Breast epithelium (tissue), 4 donors: ENCODE data around the gene RIMS1. TPM values are rescaled to one million over a fixed set of nuclear protein-coding genes. Genes with fewer than 3 reads are reported as not detected.

Experiments
- DNase-seq, 2 donors: peaks; one replicate each; pipeline ENCODE4 v3.0.0-alpha.2; 2019; ENCODE audit warnings: low spot score in 2 of 2
- H3K27ac ChIP-seq, 2 donors: fragments of 200-600 bp; sonication (generic) in 1 of 2; one replicate each; pipeline ENCODE4 v1.5.1; 2016 to 2019; ENCODE audit warnings: mild to moderate bottlenecking in 1 of 2
- H3K27me3 ChIP-seq, 2 donors: fragments of 200-600 bp; sonication (generic) in 1 of 2; one replicate each; pipeline versions ENCODE4 v1.5.1 to v1.6.0; 2017 to 2019; ENCODE audit warnings: control low read depth in 1 of 2, mild to moderate bottlenecking in 1 of 2
- H3K36me3 ChIP-seq: fragments of 200-600 bp; one replicate; pipeline ENCODE4 v1.5.1; 2019
- H3K4me1 ChIP-seq, 2 donors: fragments of 200-600 bp; sonication (generic); one replicate each; pipeline ENCODE4 v1.5.1; 2016 to 2019; ENCODE audit warnings: control low read depth in 1 of 2
- H3K4me3 ChIP-seq, 3 donors: fragments of 200-600 bp; sonication (generic); 1 replicate in 2 of 3; 2 replicates in 1 of 3; pipeline ENCODE4 v1.5.1; 2016 to 2019; ENCODE audit warnings: mild to moderate bottlenecking in 3 of 3, moderate library complexity in 2 of 3
- H3K9me3 ChIP-seq, 2 donors: fragments of 200-600 bp; sonication (generic) in 1 of 2; one replicate each; pipeline ENCODE4 v1.5.1; 2016 to 2019; ENCODE audit warnings: control low read depth in 1 of 2
- CTCF ChIP-seq, 3 donors: fragments of 450-650 bp; IDR thresholded peaks; one replicate each; pipeline ENCODE4 v1.5.1; 2016 to 2017; ENCODE audit warnings: antibody characterized with exemption in 3 of 3, mild to moderate bottlenecking in 3 of 3, moderate library complexity in 3 of 3
- POLR2A ChIP-seq: fragments of 450-650 bp; IDR thresholded peaks from one replicate; pipeline ENCODE4 v1.6.1; 2016; ENCODE audit warnings: antibody characterized with exemption, mild to moderate bottlenecking, moderate library complexity
- POLR2AphosphoS5 ChIP-seq, 3 donors: sonication (generic); formaldehyde crosslinking; IDR thresholded peaks; one replicate each; pipeline ENCODE4 v1.6.1; 2017; ENCODE audit warnings: antibody characterized with exemption in 3 of 3
- intact Hi-C: fragments of 100-400 bp; cut with DNase I; formaldehyde crosslinking; loops from one replicate; pipeline ENCODE4 v1.15.1; 2023; ENCODE audit warnings: low total_unique reads
- total RNA-seq, 3 donors: library from RNA; depleted of rRNA; stranded (reverse); fragments of >200 nt; gene quantifications; one replicate each; pipeline ENCODE4 v1.1.0, GENCODE V29; 2016

The RIMS1 gene
- total RNA-seq, 3 donors from 2014 or later = 1.3 to 4.0 (median 2.6) TPM

DNA sequence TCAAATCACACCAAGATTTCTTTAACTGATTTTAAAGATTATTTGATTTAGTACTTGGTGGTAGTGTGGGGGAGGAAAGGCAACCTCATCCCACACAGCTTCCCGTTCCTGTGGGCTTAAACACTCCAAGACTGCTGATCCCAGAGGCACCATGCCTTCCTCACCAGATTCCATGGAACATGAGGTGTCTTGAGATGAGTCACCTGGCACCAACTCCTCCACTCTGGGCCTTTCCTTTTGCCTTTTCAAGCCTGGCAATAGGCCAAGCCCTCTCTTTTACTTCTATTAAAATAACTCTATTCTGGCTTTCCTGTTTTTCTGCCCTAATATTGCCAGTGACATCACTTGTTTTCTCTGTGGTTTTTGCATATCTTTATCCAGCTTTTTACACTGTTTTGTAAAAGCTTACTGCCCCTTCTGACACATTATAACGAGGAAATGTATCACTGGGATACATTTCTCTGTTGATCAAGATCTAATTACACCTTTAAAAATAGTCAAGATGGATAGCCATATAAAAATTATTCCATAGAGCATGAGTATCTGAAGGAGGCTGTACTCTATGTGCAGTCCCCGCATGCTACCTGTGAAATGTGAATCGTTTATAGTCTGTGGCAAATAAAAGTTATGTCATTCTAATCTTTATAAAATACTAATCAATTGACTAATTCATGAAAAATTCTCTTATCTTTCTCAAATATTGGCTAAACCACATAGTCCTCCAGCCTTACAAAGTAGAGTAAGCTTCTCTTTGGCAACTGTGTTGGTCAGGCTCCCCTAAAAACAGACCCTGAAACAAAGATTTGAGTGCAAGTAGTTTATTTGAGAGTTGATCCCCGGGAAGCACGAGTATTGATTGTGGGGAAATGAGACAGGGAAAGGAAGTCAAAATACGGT, 477.7 kb downstream of the RIMS1 start:
- intact Hi-C loops = no loop called here
- Histone ChIP-seq H3K36me3 (no peaks in the 10 kb centered on the region), H3K4me1 (no peaks in the 10 kb centered on the region), H3K4me3 (no peak overlapping the region), H3K27me3 (no peaks in the 10 kb centered on the region), H3K9me3 (no peaks in the 10 kb centered on the region), H3K27ac (no peak overlapping the region)
- TF ChIP-seq POLR2A (no peak), POLR2AphosphoS5 (IDR thresholded peaks at IDR 0.05) (no peak), CTCF (IDR thresholded peaks at IDR 0.05) (no peak)
- DNase-seq = peak in 1 of 2 donors; percentile 23

GRCh38 chr6:72365773-72366172, 479.4 kb downstream of the RIMS1 start:
- intact Hi-C loops = no loop called here
- H3K9me3 ChIP-seq = no peaks in the 10 kb centered on the region
- DNase-seq = no peak
- no peaks in the 10 kb centered on the region for H3K4me1 ChIP-seq
- no peak for TF ChIP-seq POLR2AphosphoS5 (IDR thresholded peaks at IDR 0.05)
- no peak overlapping the region for H3K27ac ChIP-seq
- H3K4me3 ChIP-seq = no peak overlapping the region
- no peaks in the 10 kb centered on the region for H3K27me3 ChIP-seq
- H3K36me3 ChIP-seq = no peaks in the 10 kb centered on the region

DNA sequence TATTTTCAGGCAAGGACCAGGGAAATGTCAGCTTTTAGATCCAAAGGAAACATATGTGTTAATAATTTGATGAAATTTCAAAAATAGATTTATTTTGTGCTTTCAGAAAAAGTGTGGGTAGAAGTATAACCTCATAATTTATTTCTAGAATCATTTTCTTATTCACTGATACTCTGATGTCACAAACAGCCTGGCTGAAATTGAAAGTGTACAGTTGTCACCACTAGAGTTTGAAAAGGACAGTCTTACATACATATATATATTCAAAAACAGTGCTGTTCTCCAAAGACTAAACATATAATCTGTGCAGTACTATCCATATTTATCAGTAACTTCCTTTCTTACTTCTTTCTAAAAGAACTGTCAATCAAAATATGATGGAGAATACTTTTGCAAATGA, 481.1 kb downstream of the RIMS1 start:
- Histone ChIP-seq H3K36me3 (no peaks in the 10 kb centered on the region), H3K4me3 (no peak overlapping the region), H3K4me1 (no peaks in the 10 kb centered on the region), H3K27me3 (no peaks in the 10 kb centered on the region), H3K9me3 (no peaks in the 10 kb centered on the region), H3K27ac (no peak overlapping the region)
- DNase-seq = no peak
- TF ChIP-seq POLR2AphosphoS5 (IDR thresholded peaks at IDR 0.05) (no peak), CTCF (IDR thresholded peaks at IDR 0.05) (no peak), POLR2A (no peak)
- intact Hi-C loops = no loop called here

- Histone ChIP-seq H3K27me3 (no peaks in the 10 kb centered on the region), H3K4me1 (no peaks in the 10 kb centered on the region), H3K4me3 (no peak overlapping the region), H3K36me3 (no peaks in the 10 kb centered on the region), H3K9me3 (no peaks in the 10 kb centered on the region), H3K27ac (no peak overlapping the region)
- DNase-seq = no peak
- TF ChIP-seq POLR2A (no peak), CTCF (IDR thresholded peaks at IDR 0.05) (no peak), POLR2AphosphoS5 (IDR thresholded peaks at IDR 0.05) (no peak)
- intact Hi-C loops = no loop called here
These were observed 485.1 kb downstream of the RIMS1 start for GRCh38 chr6:72371473-72371872.

DNA sequence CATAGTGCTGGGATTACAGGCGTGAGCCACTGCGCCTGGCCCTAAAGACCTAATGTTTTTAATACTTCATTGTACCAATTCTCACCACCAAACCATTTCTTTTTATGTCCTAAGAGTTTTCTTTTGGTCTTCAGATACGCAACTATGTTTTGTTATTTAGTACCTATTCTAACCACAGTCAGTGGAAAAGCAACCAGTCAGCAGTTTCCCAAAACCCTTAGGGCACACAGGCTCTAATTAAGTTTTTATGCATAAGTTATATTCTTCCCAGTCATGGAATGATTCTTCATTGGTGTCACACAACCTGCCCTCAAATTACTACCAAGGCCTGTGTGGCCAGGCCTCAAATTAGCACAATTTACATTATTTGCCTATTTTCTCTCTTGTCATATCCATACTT, 487.8 kb downstream of the RIMS1 start:
- Histone ChIP-seq H3K9me3 (no peaks in the 10 kb centered on the region), H3K4me1 (no peaks in the 10 kb centered on the region), H3K4me3 (no peak overlapping the region), H3K27me3 (no peaks in the 10 kb centered on the region), H3K27ac (no peak overlapping the region), H3K36me3 (no peaks in the 10 kb centered on the region)
- TF ChIP-seq POLR2AphosphoS5 (IDR thresholded peaks at IDR 0.05) = no peak
- no peak for TF ChIP-seq CTCF (IDR thresholded peaks at IDR 0.05)
- TF ChIP-seq POLR2A = no peak
- intact Hi-C loops = no loop called here
- DNase-seq = no peak
